Activated naive CD8-positive, alpha-beta T cell treated with anti-CD3 and anti-CD28 coated beads, Interleukin-2, amount 50 U/mL, for 16 hours (primary cell): ENCODE data around the gene R3HDML.
"Not testable (repeated sequence)": the region's sequence is repeated elsewhere in the genome, so short reads cannot be mapped to it uniquely, and the experiment has no call there.

Source experiments
- DNase-seq: peaks from one replicate; pipeline ENCODE4 v3.0.0-alpha.2; 2020; ENCODE audit warnings: low read depth, low spot score

Gene R3HDML, protein sequence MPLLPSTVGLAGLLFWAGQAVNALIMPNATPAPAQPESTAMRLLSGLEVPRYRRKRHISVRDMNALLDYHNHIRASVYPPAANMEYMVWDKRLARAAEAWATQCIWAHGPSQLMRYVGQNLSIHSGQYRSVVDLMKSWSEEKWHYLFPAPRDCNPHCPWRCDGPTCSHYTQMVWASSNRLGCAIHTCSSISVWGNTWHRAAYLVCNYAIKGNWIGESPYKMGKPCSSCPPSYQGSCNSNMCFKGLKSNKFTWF

DNA sequence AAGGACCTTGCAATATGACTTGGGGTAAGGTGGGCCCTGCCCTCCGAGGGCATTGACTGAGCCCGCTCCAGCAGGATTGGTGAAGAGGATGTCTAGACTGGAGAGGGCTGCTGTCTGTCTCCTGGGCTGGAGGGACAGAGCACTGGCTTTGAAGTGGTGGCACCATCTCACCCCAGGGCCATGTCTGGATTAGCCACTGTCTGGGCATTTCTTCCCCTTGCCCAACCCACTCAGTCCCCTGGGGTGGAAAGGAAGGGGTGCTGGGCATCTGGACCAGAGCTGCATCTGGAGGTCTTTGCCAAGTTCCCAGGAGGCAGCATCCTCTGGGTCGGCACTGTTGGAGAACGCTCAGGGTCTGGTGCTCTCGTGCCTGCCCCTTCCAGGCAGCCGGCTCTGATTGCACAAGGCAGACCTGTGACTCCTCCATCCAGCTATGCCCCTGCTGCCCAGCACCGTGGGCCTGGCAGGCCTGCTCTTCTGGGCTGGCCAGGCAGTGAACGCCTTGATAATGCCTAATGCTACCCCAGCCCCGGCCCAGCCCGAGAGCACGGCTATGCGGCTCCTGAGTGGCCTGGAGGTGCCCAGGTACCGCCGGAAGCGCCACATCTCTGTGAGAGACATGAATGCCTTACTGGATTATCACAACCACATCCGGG, at the start of gene R3HDML:
Gene R3HDML (plus strand): TSS at position 319 of the 656 bp plus-strand sequence. CDS start 115 bp downstream, at position 434.
- no peak for DNase-seq

DNA sequence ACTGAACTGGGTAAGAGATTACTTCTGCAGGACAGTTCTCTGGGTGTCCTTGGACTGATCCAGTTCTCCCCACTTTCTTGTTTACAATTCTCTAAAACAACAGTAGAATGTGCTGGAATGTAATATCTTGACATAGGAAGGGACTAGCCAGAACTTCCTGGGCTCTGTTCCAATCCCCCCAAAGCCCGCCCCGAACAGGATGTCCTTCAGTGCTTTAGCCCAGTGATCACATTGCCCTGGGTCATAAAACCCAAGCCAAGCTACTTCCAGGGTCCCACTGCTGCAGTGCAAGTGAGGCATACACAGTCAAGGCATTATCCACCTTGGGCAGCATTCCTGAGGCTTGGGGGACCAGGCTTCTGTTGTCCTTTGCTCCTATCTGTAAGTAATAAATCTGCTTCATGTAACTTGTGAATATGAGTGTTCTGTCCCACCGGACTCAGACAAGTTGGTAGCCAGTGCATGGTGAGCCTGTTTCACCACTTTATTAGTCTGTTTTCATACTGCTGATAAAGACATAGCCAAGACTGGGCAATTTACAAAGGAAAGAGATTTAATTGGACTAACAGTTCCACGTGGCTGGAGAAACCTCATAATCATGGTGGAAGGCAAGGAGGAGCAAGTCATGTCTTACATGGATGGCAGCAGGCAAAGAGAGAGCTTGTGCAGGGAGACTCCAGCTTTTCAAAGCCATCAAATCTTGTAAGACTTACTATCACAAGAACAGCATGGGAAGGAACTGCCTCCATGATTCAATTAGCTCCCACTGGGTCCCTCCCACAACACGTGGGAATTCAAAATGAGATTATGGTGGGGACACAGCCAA, 49.4 kb upstream of the R3HDML start:
- no peak for DNase-seq

DNA sequence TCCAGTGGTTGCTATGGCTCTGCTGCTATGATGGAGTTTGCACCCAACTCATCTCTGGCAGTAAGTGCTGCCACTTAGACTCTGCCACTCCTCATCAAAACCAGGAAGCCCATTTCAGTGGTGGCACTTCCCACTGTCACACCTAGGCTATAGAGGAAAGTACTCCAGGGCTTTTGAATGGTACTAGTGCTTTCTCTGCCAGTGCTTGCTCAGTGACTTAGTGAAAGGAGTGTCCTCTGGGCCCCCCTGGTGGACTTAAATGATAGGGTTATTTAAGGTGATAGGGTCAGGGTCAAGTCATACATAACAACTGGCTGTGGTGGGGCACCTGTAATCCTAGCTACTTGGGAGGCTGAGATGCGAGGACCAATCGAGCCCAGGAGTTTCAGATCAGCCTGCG, 48.6 kb upstream of the R3HDML start:
- no peak for DNase-seq

DNA sequence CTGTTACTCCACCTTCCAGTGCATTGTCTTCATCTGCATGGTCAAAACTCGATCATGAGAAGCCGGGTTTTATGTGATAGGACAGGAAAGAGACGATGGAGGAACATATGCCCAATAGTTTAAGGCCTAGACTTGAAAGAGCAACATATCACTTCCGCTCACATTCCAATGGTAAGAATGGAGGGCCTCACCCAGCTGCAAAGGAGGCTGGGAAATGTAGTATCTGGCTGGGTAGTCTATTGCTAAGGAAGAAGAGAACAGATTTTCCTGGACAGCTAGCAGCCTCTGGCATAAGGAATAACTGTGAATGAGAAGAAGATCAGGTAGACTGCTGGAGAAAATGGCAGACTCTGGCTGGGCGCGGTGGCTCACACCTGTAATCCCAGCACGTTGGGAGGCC, 45.1 kb upstream of the R3HDML start:
- no peak for DNase-seq

DNA sequence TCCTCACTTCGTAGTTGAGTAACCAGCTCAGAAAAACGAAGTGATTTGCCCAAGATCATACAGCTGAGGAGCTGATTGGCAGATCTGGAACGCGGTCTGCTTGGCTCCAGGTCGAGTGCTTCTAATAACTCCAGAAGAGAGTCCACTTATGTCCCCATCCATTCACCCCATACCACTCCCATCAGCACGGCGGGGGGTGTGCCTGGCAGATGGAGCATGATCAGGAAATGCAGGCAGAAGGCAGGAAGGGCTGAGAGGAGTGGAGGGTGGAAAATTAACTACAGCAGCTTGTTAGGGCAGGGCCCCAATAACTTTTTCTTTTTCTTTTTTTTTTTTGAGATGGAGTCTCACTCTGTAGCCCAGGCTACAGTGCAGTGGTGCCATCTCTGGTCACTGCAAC, 40.8 kb upstream of the R3HDML start:
- no peak for DNase-seq

DNA sequence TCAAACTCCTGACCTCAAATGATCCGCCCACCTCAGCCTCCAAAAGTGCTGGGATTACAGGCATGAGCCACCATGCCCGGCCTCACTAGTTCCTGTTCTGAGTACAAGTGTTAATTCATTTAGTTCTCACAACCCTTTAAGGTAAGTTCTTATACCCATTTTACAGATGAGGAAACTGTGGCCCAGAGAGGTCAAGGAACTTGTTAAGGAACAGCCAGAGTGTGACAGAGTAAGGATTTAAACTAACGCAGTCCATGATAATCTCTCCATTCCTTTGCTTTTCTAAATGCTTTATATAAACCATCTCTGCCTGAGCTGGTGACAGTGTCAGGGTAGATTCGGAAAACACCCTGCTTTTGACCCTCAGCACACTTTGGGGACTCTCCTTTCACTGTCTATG, 39.1 kb upstream of the R3HDML start:
- DNase-seq: no peak

DNA sequence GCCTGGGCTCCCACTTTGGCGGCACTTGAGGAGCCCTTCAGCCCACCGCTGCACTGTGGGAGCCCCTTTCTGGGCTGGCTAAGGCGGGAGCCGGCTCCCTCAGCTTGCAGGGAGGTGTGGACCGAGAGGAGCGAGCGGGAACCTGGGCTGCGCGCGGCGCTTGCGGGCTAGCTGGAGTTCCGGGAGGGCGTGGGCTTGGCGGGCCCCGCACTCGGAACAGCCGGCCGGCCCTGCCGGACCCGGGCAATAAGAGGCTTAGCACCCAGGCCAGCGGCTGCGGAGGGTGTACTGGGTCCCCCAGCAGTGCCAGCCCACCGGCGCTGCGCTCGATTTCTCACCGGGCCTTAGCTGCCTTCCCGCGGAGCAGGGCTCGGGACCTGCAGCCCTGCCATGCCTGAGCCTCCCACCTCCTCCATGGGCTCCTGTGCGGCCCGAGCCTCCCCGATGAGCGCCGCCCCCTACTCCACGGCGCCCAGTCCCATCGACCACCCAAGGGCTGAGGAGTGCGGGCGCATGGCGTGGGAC, 37.8 kb upstream of the R3HDML start:
- not testable (repeated sequence) for DNase-seq

DNA sequence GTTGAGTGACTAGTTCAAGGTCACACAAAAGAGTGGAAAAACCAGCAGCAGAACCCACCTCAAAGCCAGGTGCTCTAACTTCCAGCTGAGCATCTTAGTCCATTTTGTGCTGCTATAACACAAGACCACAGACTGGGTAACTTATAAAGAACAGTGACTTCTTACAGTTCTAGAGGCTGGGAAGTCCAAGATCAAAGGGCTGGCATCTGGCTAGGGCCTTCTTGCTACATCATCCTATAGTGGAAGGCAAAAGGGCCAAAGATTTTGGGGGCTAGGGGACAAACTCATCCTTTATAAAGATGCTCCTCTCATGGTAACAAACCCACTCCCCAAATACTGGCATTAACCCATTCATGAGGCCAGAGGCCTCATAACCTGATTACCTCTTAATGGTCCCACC, 35.6 kb upstream of the R3HDML start:
- DNase-seq: no peak

DNA sequence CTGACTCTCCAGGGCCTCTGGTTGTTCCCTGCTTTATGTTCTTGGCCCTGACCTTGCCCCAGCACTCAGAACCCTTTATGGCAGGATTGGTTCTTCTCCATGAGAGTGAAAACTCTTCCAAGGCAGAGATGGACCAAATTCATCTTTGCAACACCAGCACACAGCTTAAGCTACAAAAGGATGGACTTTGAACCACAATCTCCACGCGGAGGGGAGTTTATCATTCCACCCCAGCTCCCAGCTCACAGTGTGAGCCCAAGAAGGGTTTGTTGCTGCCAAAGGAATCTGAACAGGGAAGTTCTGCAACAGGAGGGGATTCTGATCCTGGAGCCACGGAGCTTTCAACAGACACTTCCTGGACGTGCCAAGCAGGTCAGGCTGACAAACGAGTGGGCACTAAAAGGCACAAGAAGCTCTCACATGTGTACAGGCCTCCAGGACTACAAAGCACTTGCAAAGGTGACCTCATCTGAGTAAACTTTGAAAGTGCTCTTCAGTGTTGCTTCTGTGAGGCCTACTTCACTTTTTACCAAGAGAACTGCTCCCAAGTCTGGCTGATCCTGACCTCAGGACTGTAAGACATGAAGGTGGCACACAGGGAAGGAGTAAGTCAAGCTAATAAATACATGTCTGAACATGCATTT, 34.7 kb upstream of the R3HDML start:
- DNase-seq: no peak

DNA sequence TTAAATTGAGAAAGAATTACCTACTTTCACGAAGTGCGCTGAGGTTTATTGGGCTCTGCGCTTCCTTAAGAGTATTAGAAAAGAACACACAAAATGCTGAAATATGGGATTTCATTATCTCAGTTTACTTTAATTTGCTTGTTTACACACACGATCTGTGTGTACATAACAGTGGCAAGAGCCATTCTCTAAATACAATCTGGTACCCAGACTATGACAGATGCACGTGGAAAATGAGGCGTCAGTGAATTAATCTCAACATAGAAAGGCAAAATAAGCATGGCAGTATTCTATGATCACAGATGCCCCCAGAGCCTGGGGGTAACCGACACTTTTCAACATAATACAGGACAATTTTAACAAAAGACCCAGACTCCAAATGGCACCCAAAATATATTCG, 34.1 kb upstream of the R3HDML start:
- DNase-seq: no peak

DNA sequence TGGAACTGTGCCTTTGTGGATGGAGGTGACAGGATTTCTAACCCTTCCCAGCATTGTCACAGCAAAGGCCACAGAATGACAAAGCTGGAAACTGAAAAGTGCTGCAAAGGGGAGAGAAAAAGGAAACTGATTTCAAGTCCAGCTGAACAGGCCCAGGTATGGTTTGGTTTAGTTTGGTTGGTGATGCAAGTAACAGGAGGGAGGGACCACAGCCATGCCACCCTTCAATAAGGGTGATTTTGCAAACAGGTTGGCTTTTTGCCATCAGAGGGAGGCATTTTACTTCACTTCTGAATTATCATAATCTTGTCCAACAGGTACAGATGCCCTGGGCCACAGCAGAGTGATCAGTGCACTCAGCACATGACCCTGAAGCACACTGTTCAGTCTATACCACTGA, 32.5 kb upstream of the R3HDML start:
- no peak for DNase-seq

DNA sequence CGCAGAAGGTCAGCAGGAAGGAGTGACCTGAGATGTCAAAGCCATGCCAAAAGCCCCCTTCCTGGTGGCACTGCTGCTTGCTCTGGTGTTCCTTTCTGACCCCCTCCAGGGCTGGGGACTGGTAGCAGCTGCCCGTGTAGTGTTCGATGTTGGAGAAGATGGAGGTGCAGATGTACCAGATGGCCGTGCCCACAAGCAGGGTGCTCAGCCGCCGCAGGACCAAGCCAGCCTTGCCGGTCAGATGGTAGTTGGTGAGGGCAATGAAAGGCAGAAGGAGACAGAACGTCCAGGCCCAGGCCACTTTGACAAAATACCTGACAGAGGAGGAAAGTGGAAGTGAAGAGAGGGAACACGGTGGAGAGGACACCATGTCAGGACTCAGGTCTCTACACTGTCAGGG, 29.9 kb upstream of the R3HDML start:
- DNase-seq: no peak

DNA sequence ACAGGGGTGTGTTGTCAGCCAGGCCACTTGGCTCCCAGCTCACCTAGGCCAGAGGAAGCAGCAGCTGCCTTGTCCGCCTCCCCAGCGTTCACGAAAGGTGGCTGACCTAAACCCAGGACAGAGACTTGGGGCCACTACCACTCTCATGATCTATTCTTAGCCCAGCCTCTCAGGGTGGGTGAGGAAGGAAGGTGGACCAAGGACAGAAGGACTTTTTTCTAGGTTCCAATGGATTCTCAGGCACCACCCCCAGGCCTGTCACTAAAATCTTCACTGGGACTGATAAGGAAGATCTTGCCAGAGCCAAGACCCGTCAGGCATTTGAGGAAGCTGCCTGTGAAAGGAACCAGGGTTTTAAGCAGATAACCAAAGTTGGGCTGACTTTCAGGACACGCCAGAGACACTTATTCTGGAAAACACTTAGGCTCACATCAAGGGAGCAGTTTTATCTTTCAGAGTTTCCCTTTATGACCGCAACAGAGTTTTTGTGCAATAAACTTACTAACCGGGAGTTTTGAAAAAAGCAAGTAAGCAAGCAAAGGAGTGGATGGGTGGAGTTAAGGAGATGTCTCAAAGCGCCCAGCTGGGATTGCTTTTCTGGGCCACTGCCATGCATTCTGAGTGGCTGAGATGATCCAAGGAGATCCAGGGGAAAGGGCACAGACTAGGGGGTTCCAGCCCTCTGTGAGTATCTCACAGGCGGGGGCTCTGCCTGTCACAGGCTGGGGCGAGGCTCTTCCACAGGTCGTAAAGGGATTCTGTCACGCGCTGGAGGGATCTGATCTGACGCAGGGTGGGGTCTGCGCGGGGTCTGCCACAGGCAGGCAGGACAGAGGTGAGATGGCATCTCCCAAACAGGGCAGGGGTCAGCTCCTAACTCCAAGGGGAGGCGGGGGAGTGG, 26.8 kb upstream of the R3HDML start:
- no peak for DNase-seq

DNA sequence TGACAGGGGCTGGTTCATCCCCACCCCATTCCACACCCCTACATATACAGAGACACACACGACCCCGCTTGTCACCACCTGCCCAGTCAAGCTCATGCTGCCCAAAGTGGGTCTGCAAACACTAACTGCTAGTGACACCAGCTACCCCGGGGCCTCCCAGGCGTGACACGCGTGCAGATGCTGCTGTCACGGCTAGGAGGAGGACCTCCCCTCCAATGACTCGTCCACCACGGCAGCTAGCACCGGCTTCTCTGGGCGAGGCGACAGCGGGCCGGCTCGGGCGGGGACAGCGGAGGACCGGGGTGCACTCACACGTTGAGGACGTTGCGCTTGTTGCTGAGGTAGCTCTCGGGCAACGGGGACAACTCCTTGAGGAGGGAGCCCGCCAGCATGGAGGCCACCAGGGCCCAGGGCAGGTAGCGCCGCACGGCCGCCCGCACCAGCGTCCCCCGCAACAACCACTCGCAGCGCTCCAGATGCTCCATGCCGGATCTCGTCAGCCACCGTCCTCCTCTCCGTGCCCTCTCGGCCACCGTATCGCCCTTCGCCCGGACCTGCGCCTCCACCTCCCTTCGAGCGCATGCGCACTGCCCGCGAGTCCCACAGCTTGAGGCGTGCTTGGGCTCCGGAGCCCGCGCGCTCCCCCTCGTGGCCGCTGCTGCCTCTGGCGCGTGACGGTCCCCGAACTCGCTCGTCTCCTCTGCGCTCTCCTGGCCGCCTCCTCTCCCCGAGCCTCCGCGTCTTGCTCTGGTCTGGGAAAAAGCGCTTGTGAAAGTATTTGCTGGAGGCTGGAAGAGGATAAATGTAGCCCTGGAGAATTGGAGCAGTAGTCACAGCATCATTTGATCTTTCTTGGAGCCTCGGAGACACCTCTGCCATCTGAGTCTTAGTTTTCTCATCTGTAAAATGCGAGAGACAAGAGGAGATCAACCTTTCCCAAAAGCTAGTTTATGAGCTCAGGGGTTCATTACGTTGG, 25.9 kb upstream of the R3HDML start, which contains the start of gene FITM2:
Gene FITM2 (minus strand): TSS at position 539 of the 976 bp plus-strand sequence. CDS start 54 bp downstream, at position 485.
- peak; percentile 97 for DNase-seq

DNA sequence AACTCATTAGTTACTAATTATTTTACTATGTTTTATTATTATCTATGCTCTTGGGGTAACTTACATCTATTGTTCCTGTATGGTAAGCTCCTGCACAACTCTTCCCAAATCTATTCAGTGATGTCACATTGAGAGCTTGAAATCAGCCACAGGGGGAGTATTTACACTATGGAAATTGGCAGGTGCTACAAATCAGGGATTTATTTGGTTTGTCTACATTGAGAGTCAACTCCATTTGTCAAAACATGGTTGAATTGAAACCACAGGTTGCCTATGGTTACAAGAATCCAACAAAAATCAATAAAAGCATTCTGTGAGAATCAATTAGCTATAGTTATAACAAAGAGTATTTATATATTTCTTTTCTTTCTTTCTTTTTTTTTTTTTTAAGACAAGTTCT, 22.0 kb upstream of the R3HDML start:
- DNase-seq: no peak

DNA sequence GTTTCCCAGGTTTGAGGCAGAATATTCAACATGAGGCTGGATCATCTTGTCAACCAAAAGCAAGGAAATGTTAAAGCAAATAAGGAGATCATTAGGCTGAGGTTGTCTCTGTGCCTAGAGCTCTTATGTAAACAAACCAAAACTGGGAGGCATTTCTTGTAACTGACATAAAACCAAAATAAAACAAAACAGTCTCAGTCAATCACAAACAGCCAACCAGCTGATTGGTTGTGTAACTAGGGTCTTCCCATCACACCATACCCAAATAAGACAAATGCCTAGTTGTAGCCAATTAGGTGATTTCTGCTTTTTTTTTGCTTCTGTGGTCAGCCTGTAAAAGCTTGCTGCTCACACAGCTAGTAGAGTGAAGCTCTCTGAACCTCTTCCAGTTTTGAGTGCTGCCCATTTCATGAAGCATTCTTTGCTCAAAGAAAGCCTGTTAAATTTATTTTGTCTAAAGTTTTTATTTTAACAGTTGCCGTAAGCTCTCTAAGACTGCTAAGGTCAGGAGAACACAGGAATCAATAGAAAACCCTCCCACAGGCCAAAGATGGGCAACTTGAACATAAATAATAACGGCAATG, 16.9 kb upstream of the R3HDML start:
- DNase-seq: no peak

DNA sequence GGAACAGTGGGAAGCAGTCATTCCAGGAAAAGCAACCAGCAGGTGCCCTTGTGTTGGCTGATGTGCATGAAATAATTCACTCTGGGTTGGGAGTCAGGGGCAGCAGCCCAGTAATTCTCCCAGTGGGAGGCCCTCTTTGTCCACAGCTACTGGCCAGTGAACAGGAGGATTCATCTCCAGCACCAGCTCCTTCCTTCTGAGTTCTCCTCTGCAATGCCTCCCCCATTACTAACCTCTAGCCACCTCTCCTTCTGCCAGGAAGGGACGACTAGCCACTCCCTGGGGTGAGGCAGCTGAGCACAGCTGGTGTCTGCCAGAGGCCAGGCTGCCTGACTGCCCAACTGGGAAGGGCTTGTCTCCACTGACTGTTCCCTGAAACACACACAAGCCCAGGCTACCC, 12.5 kb upstream of the R3HDML start:
- no peak for DNase-seq

DNA sequence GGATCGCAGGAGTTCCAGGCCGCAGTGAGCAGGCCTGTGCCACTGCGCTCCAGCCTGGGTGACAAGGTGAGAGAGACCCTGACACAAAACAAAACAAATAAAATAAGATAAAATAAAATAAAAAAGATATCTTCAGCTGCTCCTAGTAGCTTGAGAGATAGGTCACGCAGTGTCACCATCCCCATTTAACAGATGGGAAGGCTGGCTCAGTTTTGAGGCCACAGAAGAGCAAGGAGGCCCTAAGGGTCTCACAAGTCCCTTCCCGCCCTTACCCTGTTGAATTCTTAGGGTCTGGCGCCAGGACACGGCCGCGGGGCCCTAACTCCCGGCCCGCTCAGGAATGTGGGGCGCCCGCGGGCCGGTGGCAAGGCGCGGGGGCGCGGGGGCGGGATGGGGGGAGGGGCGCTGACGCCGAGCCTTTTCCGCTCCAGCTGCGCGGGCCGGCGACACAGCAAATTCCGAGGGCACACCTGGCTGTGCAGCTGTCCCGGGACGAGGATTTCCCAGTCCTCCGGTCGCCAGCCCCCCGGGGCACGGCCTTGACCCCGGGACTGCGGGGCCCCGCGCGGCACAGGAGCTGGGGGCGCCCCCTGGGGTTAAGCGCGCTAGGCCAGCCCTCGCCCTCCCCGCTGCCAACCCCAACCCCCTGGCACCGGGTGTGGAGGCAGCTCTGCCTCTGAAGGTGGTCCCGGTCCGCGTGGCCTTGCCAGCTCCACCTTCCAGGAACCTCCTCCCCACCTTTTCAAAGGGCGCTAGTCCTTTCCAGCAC, 10.3 kb upstream of the R3HDML start:
- DNase-seq: no peak
